AG04449 (cell line): ENCODE data around the gene OGFOD3.

ENCODE experiments used
- CTCF ChIA-PET: fragments of 350-600 bp; formaldehyde crosslinking; extraction: SDS; loops from one replicate; lab custom pipeline; 2021; ENCODE audit warnings: antibody characterized with exemption; lab: Yijun Ruan, JAX
- POLR2A ChIA-PET: fragments of 400-600, 350-600 bp; formaldehyde crosslinking; extraction: SDS; loops from one replicate; lab custom pipeline; 2020; ENCODE audit warnings: antibody characterized with exemption, inconsistent platforms; lab: Yijun Ruan, JAX
- DNase-seq: peaks from one replicate; pipeline ENCODE4 v3.0.0-alpha.2; 2010; ENCODE audit warnings: low read depth, low spot score
- H3K4me3 ChIP-seq: 2 replicates; pipeline ENCODE4 v1.5.1; 2011; ENCODE audit warnings: low read depth, mild to moderate bottlenecking, control low read depth, low read length
- TF ChIP-seq, protein P1 (sequence below): IDR thresholded peaks from one replicate; pipeline ENCODE4 v1.5.1; 2011; ENCODE audit warnings: mild to moderate bottlenecking, moderate library complexity, low read length, control low read depth, inconsistent platforms; ENCODE audit not compliant: insufficient read depth; ENCODE audit errors: missing control alignments

OGFOD3 gene

GRCh38 chr17:82439194-82439828 lies 20.9 kb upstream of the OGFOD3 start:
- ChIA-PET POLR2A (no interaction called here), CTCF (interaction anchor here (1.6 kb wide), 1 partner anchor 14 kb away, joined by 5 read pairs; no protein-coding TSS in a partner anchor)
- H3K4me3 ChIP-seq, result no peak overlapping the region
- TF ChIP-seq, protein P1, sequence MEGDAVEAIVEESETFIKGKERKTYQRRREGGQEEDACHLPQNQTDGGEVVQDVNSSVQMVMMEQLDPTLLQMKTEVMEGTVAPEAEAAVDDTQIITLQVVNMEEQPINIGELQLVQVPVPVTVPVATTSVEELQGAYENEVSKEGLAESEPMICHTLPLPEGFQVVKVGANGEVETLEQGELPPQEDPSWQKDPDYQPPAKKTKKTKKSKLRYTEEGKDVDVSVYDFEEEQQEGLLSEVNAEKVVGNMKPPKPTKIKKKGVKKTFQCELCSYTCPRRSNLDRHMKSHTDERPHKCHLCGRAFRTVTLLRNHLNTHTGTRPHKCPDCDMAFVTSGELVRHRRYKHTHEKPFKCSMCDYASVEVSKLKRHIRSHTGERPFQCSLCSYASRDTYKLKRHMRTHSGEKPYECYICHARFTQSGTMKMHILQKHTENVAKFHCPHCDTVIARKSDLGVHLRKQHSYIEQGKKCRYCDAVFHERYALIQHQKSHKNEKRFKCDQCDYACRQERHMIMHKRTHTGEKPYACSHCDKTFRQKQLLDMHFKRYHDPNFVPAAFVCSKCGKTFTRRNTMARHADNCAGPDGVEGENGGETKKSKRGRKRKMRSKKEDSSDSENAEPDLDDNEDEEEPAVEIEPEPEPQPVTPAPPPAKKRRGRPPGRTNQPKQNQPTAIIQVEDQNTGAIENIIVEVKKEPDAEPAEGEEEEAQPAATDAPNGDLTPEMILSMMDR, result no peak
- no peak for DNase-seq

- no peak overlapping the region for H3K4me3 ChIP-seq
- TF ChIP-seq, protein P1, result no peak
- CTCF ChIA-PET, result interaction anchor here (1.4 to 1.6 kb wide), 2 partner anchors 9 to 13 kb away, joined by 3 to 5 read pairs; no protein-coding TSS in a partner anchor
- DNase-seq, result no peak
- POLR2A ChIA-PET, result no interaction called here
Observed at GRCh38 chr17:82438401-82439193, 20.2 kb upstream of the OGFOD3 start.

GRCh38 chr17:82437325-82437668 lies 18.9 kb upstream of the OGFOD3 start:
- DNase-seq, result no peak
- ChIA-PET POLR2A (no interaction called here), CTCF (interaction anchor here (1.4 kb wide), 1 partner anchor 8 kb away, joined by 3 read pairs; no protein-coding TSS in a partner anchor)
- TF ChIP-seq, protein P1, result no peak
- no peak overlapping the region for H3K4me3 ChIP-seq

- no peak for DNase-seq
- H3K4me3 ChIP-seq, result no peak overlapping the region
- CTCF ChIA-PET, result no interaction called here
- POLR2A ChIA-PET, result no interaction called here
- TF ChIP-seq, protein P1, result no peak
Observed at GRCh38 chr17:82436601-82437324, 18.4 kb upstream of the OGFOD3 start.

DNA sequence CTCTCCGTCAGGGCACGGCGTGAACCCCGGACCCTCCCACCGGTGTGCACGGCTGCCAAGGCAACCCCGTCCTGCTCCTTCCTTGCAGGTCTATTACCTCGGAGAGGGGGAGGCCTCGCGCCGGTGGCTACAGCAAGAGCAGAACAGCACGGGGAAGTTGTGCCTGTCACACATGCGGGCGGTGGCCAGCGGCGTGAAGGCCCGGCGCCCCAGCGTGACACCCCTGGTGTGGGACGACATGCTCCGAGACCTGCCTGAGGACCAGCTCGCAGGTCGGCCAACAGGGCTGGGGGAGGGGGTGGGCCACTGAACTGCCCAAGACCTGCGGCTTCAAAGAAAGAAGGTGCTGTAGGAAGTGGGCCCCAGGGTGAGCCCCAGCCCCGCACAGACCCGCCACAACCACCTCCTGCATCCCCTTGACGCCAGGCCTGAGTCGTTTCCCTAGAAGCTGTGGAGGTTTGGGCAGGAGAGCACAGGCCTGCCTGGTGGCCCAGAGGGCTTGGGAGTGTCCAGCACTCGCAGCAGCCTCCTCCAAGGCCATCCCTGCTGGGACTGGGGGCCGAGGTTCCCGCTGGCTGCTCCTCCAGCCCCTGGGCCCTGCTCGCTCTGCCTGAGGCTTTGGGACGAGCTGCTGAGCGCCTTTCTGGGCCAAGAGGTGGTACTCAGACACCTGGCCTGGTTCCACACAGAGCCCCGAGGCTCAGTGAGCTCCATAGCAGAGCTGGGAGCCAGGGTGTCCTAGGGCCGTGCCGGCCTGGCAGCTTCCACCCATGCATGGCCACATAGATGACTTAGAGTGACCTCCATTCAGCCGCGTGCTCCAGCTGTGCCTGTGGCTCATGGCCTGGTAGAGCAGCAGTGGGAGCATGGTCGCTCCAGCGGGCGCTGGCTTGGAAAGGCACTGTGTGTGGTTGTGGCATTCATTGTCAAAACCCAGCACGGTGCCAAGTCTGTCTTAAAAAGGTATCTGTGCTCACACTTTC lies 17.5 kb upstream of the OGFOD3 start:
- TF ChIP-seq, protein P1, result no peak

More for the DNA sequence above, 17.5 kb upstream of the OGFOD3 start:
- H3K4me3 ChIP-seq, result no peak overlapping the region
- DNase-seq, result no peak
- CTCF ChIA-PET, result interaction anchor here (1.1 kb wide), 1 partner anchor 14 kb away, joined by 5 read pairs; no protein-coding TSS in a partner anchor
- POLR2A ChIA-PET, result no interaction called here
